Mesendoderm (in vitro differentiated cells): ENCODE measurements around the gene TPT1.

Source experiments
- DNase-seq: peaks from one replicate; pipeline ENCODE4 v3.0.0; 2013
- H2AK5ac ChIP-seq: 2 replicates; pipeline ENCODE4 v1.6.1; 2013; ENCODE audit warnings: low read length, inconsistent platforms
- H2BK120ac ChIP-seq: 2 replicates; pipeline ENCODE4 v1.6.1; 2013; ENCODE audit warnings: low read depth, mild to moderate bottlenecking, low read length, moderate library complexity, mixed read lengths
- H2BK15ac ChIP-seq: replicated peaks from 2 replicates; pipeline ENCODE4 v1.6.1; 2013; ENCODE audit warnings: low read depth, mild to moderate bottlenecking, moderate library complexity
- H2BK5ac ChIP-seq: 2 replicates; pipeline ENCODE4 v1.6.1; 2013; ENCODE audit warnings: low read length, inconsistent platforms
- H3K18ac ChIP-seq: 2 replicates; pipeline ENCODE4 v1.6.1; 2013; ENCODE audit warnings: mild to moderate bottlenecking, low read length, mixed read lengths
- H3K23ac ChIP-seq: one replicate; pipeline ENCODE4 v1.6.1; 2013; ENCODE audit warnings: low read length
- H3K27ac ChIP-seq: 2 replicates; pipeline ENCODE4 v1.5.1; 2013; ENCODE audit warnings: low read depth, mild to moderate bottlenecking, inconsistent platforms, low read length, moderate library complexity
- H3K27me3 ChIP-seq: 2 replicates; pipeline ENCODE4 v1.6.1; 2013; ENCODE audit warnings: low read length, control low read depth, mild to moderate bottlenecking, inconsistent platforms; ENCODE audit not compliant: insufficient read depth, poor library complexity
- H3K36me3 ChIP-seq: 2 replicates; pipeline ENCODE4 v1.6.1; 2013; ENCODE audit warnings: low read length, inconsistent platforms; ENCODE audit not compliant: control insufficient read depth, insufficient read depth
- H3K4ac ChIP-seq: one replicate; pipeline ENCODE4 v1.6.1; 2013; ENCODE audit warnings: low read depth, mild to moderate bottlenecking, low read length, moderate library complexity
- H3K4me1 ChIP-seq: 2 replicates; pipeline ENCODE4 v1.6.1; 2013; ENCODE audit warnings: low read depth, low read length, inconsistent platforms; ENCODE audit not compliant: control insufficient read depth
- H3K4me2 ChIP-seq: 2 replicates; pipeline ENCODE4 v1.6.1; 2013; ENCODE audit warnings: low read length
- H3K4me3 ChIP-seq: 2 replicates; pipeline ENCODE4 v1.5.1; 2013; ENCODE audit warnings: mild to moderate bottlenecking, low read length
- H3K56ac ChIP-seq: one replicate; pipeline ENCODE4 v1.6.1; 2013; ENCODE audit warnings: low read length
- H3K79me1 ChIP-seq: 2 replicates; pipeline ENCODE4 v1.6.1; 2013; ENCODE audit warnings: low read length, inconsistent platforms
- H3K79me2 ChIP-seq: 2 replicates; pipeline ENCODE4 v1.6.1; 2013; ENCODE audit warnings: mild to moderate bottlenecking, low read length; ENCODE audit not compliant: control insufficient read depth, insufficient read depth
- H3K9ac ChIP-seq: 2 replicates; pipeline ENCODE4 v1.6.1; 2013; ENCODE audit warnings: low read length, inconsistent platforms
- H4K5ac ChIP-seq: one replicate; pipeline ENCODE4 v1.6.1; 2013; ENCODE audit warnings: low read length
- H4K8ac ChIP-seq: one replicate; pipeline ENCODE4 v1.6.1; 2013; ENCODE audit warnings: low read depth, mild to moderate bottlenecking, control low read depth, low read length, moderate library complexity
- WGBS: extraction: QIAGEN DNeasy Blood & Tissue Kit; methylation state at CpG from one replicate; pipeline ENCODE4 v1.1.7; 2013; ENCODE audit warnings: low lambda C conversion rate, missing lambda C conversion rate; ENCODE audit not compliant: insufficient coverage; ENCODE audit errors: extremely low coverage; 5-methylcytosine and 5-hydroxymethylcytosine counted together

The TPT1 gene

DNA sequence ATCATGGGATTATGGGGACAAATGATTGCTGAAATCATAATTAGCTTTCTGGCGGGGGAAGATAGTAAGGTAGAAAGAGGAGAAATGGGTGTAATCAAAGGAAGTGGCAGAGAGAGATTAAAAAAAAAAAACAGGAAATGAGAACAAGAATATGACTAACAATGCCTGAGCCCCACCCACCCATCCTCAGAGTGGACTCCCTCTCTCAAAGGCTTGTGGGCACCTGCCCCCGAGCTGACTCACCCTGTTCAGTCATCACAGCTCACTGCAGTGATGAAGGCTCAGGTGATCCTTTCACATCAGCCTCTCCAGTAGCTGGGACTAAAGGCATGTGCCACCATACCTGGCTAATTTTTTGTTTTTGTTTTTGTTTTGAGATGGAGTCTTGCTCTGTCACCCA is 26.4 kb upstream of the TPT1 start:
- H3K27me3 ChIP-seq = no peaks in the 10 kb centered on the region
- peaks cover 4% of the 10 kb centered on the region for H3K4me1 ChIP-seq
- peak; percentile 81 for DNase-seq
- no peaks in the 10 kb centered on the region for H3K79me1 ChIP-seq
- H4K5ac ChIP-seq = no peak overlapping the region
- no peak overlapping the region for H2BK5ac ChIP-seq
- H3K36me3 ChIP-seq = peaks cover 2% of the 10 kb centered on the region
- no peak overlapping the region for H3K9ac ChIP-seq
- no peak overlapping the region for H3K4me3 ChIP-seq
- no CpG with 5 or more reads among the region's 2 CpGs for WGBS
- no peak overlapping the region for H2BK120ac ChIP-seq
- no peaks in the 10 kb centered on the region for H3K79me2 ChIP-seq
- no peak overlapping the region for H3K18ac ChIP-seq
- no peak overlapping the region for H3K4me2 ChIP-seq
- H2AK5ac ChIP-seq = no peak overlapping the region
- no peak overlapping the region for H2BK15ac ChIP-seq
- no peak overlapping the region for H3K4ac ChIP-seq
- H3K56ac ChIP-seq = peak overlapping the region; percentile 15
- no peak overlapping the region for H3K27ac ChIP-seq
- no peak overlapping the region for H4K8ac ChIP-seq
- no peak overlapping the region for H3K23ac ChIP-seq

DNA sequence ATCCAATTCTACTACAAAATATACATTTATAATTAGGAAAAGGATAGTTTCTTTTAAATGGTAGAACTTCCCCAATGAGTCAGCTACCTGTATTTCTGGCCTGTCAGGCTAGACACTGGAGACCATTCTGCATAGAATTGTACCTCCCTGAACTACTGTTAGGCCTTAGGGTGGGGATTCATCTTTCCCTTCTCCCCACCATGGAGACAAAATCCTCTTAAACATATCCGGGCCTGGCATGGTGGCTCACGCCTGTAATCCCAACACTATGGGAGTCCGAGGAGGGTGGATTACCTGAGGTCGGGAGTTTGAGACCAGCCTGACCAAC is 24.5 kb upstream of the TPT1 start:
- Histone ChIP-seq H2AK5ac (no peak overlapping the region), H3K4me1 (peaks cover 2% of the 10 kb centered on the region), H2BK5ac (no peak overlapping the region), H3K27ac (no peak overlapping the region), H3K4me2 (no peak overlapping the region), H3K4ac (no peak overlapping the region), H4K5ac (no peak overlapping the region), H3K79me1 (no peaks in the 10 kb centered on the region), H3K36me3 (peaks cover 2% of the 10 kb centered on the region), H2BK15ac (no peak overlapping the region), H4K8ac (no peak overlapping the region), H2BK120ac (no peak overlapping the region), H3K56ac (no peak overlapping the region), H3K23ac (no peak overlapping the region), H3K79me2 (no peaks in the 10 kb centered on the region), H3K9ac (no peak overlapping the region), H3K27me3 (no peaks in the 10 kb centered on the region), H3K18ac (no peak overlapping the region), H3K4me3 (no peak overlapping the region)
- no peak for DNase-seq
- WGBS = no CpG with 5 or more reads among the region's 4 CpGs

DNA sequence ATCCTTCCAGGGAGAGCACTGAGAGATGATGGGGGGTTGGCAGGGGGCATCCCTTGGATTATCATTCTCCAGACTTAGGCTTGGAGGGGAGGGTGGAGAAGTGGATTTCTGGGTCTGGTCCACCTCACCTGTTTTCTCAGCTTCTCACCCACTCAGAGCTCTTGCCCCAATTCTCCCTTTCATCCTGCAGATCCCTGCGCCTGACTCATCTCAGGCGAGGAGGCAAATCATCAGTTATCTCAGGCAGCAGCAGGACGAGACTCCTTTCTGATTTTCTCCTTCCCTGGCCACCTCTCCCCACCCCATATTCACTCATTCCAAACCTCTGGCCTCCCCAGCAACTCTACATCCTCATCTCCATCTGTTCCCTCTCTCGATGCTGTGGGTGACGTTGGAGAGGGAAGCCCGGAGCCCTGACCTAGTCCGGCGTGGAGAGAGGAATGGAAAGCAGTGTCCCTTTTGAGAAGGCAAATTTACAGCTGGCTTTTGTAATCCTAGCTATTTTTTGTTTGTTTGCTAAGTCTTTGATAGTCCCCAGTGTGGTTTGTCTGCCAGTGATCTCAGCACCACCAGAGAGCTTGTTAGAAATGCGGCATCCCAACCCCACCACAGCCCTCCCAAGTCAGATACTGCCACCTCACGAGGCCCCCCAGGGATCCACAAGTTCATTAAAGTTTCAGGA is 24.0 kb upstream of the TPT1 start:
- no CpG with 5 or more reads among the region's 10 CpGs for WGBS
- H2BK5ac ChIP-seq = no peak overlapping the region
- no peaks in the 10 kb centered on the region for H3K79me2 ChIP-seq
- H3K4me1 ChIP-seq = peaks cover 2% of the 10 kb centered on the region
- no peak overlapping the region for H4K8ac ChIP-seq
- H3K27ac ChIP-seq = peak overlapping the region; percentile 26
- no peak overlapping the region for H2BK15ac ChIP-seq
- H4K5ac ChIP-seq = no peak overlapping the region
- no peak overlapping the region for H2BK120ac ChIP-seq
- DNase-seq = no peak
- H2AK5ac ChIP-seq = no peak overlapping the region
- no peak overlapping the region for H3K4me3 ChIP-seq
- no peak overlapping the region for H3K56ac ChIP-seq
- no peak overlapping the region for H3K9ac ChIP-seq
- H3K4ac ChIP-seq = no peak overlapping the region
- peaks cover 2% of the 10 kb centered on the region for H3K36me3 ChIP-seq
- no peaks in the 10 kb centered on the region for H3K79me1 ChIP-seq
- no peak overlapping the region for H3K4me2 ChIP-seq
- H3K18ac ChIP-seq = no peak overlapping the region
- H3K23ac ChIP-seq = no peak overlapping the region
- no peaks in the 10 kb centered on the region for H3K27me3 ChIP-seq

DNA sequence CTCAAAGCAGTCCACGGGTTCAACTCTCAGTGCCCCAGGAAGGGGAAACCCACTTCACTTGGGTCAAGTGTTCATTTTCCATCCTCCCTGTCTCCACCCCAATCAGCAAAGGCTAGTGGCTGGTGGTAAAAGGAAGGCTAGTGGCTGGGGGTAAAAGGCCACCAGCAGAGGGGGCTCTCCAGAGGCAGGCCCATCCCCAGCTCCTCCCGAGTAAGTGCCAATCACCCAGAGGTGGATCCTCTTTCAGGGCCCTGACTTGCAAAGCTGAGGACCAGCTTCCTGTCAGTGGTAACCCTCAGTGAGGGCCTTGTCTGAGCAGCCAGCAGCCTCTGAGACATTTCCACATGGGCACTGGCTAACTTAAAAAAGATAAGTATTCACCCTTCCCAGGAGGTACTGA is 22.0 kb upstream of the TPT1 start:
- WGBS = no CpG with 5 or more reads among the region's 2 CpGs
- Histone ChIP-seq H3K27ac (no peak overlapping the region), H3K27me3 (no peaks in the 10 kb centered on the region), H3K79me2 (no peaks in the 10 kb centered on the region), H3K56ac (no peak overlapping the region), H3K23ac (no peak overlapping the region), H3K18ac (no peak overlapping the region), H4K8ac (no peak overlapping the region), H3K9ac (no peak overlapping the region), H4K5ac (no peak overlapping the region), H3K4me2 (no peak overlapping the region), H3K4me3 (no peak overlapping the region), H3K4me1 (no peaks in the 10 kb centered on the region), H3K36me3 (peaks cover 2% of the 10 kb centered on the region), H2AK5ac (no peak overlapping the region), H2BK120ac (no peak overlapping the region), H3K79me1 (no peaks in the 10 kb centered on the region), H2BK5ac (no peak overlapping the region), H2BK15ac (no peak overlapping the region), H3K4ac (no peak overlapping the region)
- peak; percentile 81 for DNase-seq

DNA sequence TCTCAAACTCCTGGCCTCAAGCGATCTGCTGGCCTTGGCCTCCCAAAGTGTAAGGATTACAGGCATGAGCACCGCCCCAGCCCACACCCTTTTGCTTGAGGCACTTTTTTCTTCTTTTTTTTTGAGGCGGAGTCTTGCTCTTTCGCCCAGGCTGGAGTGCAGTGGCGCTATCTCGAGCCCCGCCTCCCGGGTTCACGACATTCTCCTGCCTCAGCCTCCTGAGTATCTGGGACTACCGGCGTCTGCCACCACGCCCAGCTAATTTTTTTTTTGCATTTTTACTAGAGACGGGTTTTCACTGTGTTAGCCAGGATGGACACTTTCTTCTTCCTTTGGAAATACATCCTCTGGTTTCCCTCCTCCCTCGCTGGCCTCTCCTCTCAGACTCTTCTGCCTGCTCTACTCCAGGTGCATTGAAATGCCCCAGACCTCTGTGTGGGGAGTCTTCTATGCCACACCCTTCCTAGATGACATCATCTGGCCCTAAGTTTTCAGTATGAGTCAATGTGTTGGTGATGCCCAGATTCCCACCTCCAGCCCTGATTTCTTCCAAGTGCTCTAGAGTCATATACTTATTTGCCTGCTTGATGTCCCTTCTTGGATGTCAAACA is 20.7 kb upstream of the TPT1 start:
- no peak overlapping the region for H3K56ac ChIP-seq
- no peak overlapping the region for H3K4ac ChIP-seq
- no peak overlapping the region for H3K4me2 ChIP-seq
- no peaks in the 10 kb centered on the region for H3K79me2 ChIP-seq
- no peaks in the 10 kb centered on the region for H3K4me1 ChIP-seq
- H3K9ac ChIP-seq = no peak overlapping the region
- H4K8ac ChIP-seq = no peak overlapping the region
- no peaks in the 10 kb centered on the region for H3K27me3 ChIP-seq
- no peaks in the 10 kb centered on the region for H3K79me1 ChIP-seq
- DNase-seq = peak; percentile 40
- H3K23ac ChIP-seq = no peak overlapping the region
- H3K36me3 ChIP-seq = peaks cover 2% of the 10 kb centered on the region
- H2AK5ac ChIP-seq = no peak overlapping the region
- no peak overlapping the region for H3K4me3 ChIP-seq
- H2BK5ac ChIP-seq = no peak overlapping the region
- H2BK15ac ChIP-seq = no peak overlapping the region
- H3K27ac ChIP-seq = no peak overlapping the region
- WGBS = no CpG with 5 or more reads among the region's 14 CpGs
- no peak overlapping the region for H3K18ac ChIP-seq
- no peak overlapping the region for H2BK120ac ChIP-seq
- no peak overlapping the region for H4K5ac ChIP-seq
